GM23338 (cell line): ENCODE results near the gene DGCR8.

Experiments used
- EZH2 ChIP-seq: fragments of 200-600 bp; sonication (generic); IDR thresholded peaks from one replicate; pipeline ENCODE4 v1.8.0; 2017; ENCODE audit warnings: antibody characterized with exemption, mild to moderate bottlenecking, low read depth; ENCODE audit not compliant: unreplicated experiment
- POLR2AphosphoS5 ChIP-seq: IDR thresholded peaks from 2 replicates; pipeline ENCODE4 v1.6.1; 2016; ENCODE audit warnings: antibody characterized with exemption, low read depth
- ZNF114 ChIP-seq: fragments of 250-450 bp; sonication (Bioruptor Pico); IDR thresholded peaks from 2 replicates; pipeline ENCODE4 v1.5.0; 2020; ENCODE audit warnings: mild to moderate bottlenecking, moderate library complexity
- TF ChIP-seq, protein P1 (sequence below), 2 experiments: fragments of 200-600 bp in 1 of 2; sonication (generic) in 1 of 2; conservative IDR thresholded peaks; 2 replicates each; pipeline versions ENCODE4 v1.5.1 to v1.6.1; 2016 to 2017; ENCODE audit warnings: antibody characterized with exemption in 2 of 2, low read depth in 2 of 2, mild to moderate bottlenecking in 2 of 2, moderate library complexity in 1 of 2
- TF ChIP-seq, protein P2 (sequence below): IDR thresholded peaks from one replicate; pipeline ENCODE4 v1.6.1; 2018; ENCODE audit warnings: antibody characterized with exemption; ENCODE audit not compliant: unreplicated experiment

DNA sequence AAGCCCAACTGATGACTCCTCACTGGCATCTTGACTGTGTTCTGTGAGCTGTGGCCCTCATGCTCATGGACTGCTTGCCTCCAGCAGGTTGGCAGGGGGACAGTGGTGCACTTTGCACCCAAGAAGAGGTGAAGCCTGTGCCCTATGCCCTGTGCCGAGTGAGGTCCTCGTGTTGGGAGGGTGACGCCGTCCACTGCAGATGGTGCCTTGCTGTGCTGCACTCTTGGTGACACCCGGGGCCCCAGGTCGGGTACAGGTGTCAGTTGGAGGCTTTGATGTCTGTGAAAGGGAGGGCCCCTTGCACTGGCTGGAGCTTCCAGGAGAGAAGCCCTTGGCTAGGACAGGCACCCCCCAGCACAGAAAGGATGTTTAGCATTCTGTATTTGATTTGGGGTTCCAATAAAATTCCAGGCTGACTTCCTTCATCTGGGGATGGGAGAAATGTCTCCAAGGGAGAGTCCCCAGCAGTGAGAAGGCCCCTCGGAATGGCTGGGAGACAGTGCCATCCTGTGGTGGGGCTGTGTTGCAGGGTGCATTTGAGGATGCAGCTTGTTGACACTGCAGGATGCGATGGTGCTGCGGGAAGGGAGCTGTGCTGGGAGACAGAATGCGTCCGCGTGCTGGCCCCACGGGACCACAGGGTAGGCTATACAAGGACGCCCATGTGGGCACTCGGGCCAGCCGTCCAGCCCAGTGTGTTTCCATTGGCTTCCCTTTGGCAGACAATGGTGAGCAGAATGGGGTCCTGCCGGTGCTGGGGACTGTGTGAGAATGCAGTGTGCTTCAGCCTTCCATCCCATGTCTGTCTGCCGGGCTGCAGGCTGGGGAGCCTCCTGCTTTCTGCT lies 49.1 kb downstream of the DGCR8 start:
- TF ChIP-seq, protein P1, sequence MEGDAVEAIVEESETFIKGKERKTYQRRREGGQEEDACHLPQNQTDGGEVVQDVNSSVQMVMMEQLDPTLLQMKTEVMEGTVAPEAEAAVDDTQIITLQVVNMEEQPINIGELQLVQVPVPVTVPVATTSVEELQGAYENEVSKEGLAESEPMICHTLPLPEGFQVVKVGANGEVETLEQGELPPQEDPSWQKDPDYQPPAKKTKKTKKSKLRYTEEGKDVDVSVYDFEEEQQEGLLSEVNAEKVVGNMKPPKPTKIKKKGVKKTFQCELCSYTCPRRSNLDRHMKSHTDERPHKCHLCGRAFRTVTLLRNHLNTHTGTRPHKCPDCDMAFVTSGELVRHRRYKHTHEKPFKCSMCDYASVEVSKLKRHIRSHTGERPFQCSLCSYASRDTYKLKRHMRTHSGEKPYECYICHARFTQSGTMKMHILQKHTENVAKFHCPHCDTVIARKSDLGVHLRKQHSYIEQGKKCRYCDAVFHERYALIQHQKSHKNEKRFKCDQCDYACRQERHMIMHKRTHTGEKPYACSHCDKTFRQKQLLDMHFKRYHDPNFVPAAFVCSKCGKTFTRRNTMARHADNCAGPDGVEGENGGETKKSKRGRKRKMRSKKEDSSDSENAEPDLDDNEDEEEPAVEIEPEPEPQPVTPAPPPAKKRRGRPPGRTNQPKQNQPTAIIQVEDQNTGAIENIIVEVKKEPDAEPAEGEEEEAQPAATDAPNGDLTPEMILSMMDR (conservative IDR thresholded peaks at IDR 0.05; ENCODE audit: low read depth in 2 of 2) = peak; percentile 47 to 74
- TF ChIP-seq EZH2 (no peak), ZNF114 (CRISPR knock-in tag) (no peak), POLR2AphosphoS5 (peak; percentile 9; the same call in 1 of the 2 replicates)
- TF ChIP-seq, protein P2, sequence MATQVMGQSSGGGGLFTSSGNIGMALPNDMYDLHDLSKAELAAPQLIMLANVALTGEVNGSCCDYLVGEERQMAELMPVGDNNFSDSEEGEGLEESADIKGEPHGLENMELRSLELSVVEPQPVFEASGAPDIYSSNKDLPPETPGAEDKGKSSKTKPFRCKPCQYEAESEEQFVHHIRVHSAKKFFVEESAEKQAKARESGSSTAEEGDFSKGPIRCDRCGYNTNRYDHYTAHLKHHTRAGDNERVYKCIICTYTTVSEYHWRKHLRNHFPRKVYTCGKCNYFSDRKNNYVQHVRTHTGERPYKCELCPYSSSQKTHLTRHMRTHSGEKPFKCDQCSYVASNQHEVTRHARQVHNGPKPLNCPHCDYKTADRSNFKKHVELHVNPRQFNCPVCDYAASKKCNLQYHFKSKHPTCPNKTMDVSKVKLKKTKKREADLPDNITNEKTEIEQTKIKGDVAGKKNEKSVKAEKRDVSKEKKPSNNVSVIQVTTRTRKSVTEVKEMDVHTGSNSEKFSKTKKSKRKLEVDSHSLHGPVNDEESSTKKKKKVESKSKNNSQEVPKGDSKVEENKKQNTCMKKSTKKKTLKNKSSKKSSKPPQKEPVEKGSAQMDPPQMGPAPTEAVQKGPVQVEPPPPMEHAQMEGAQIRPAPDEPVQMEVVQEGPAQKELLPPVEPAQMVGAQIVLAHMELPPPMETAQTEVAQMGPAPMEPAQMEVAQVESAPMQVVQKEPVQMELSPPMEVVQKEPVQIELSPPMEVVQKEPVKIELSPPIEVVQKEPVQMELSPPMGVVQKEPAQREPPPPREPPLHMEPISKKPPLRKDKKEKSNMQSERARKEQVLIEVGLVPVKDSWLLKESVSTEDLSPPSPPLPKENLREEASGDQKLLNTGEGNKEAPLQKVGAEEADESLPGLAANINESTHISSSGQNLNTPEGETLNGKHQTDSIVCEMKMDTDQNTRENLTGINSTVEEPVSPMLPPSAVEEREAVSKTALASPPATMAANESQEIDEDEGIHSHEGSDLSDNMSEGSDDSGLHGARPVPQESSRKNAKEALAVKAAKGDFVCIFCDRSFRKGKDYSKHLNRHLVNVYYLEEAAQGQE = no peak
